ENCODE data around the gene STON2. TPM values are rescaled to one million over a fixed set of nuclear protein-coding genes. Genes with fewer than 3 reads are reported as not detected.

Gene STON2
- total RNA-seq, 1 experiment from 2014 or later: 0.36 TPM

- Histone ChIP-seq H3K4me1 (ENCODE audit: control insufficient read depth, insufficient read depth, low read length) (peaks cover 7% of the 10 kb centered on the region), H3K27ac (ENCODE audit: low read length) (peak within 1 kb of the TSS; percentile 95), H3K4me3 (ENCODE audit: low read depth in 2 of 2, low read length in 2 of 2) (peak within 1 kb of the TSS; percentile 70 to 96), H3K9me3 (ENCODE audit: control insufficient read depth, insufficient read depth, low read depth, low read length) (no peaks in the 10 kb centered on the region), H3K36me3 (ENCODE audit: control insufficient read depth, insufficient read depth, low read length) (no peaks in the 10 kb centered on the region; the same call in none of the 2 replicates), H3K27me3 (ENCODE audit: control insufficient read depth, insufficient read depth, low read length) (no peaks in the 10 kb centered on the region)
- DNase-seq (ENCODE audit: low read depth, low spot score): peak; percentile 77
- ChIA-PET POLR2A (interaction anchor here (0.6 to 0.7 kb wide), 2 partner anchors 239 to 242 kb away, joined by 8 to 12 read pairs; no protein-coding TSS in a partner anchor), CTCF (no interaction called here)
- intact Hi-C loops (cut with micrococcal nuclease; ENCODE audit: unreplicated experiment) (no loop called here), in situ Hi-C loops (cut with HindIII; ENCODE audit: low pct_unique_long_range_greater_than_20kb, low sequenced_read_pairs) (no loop called here)
- ATAC-seq: peak; percentile 92
- no peak for TF ChIP-seq REST (IDR thresholded peaks at IDR 0.05; ENCODE audit: insufficient read depth in 1 of 2, low read depth in 2 of 2, low read length in 1 of 2)
- TF ChIP-seq TCF7L2 (IDR thresholded peaks at IDR 0.05; ENCODE audit: low read depth, low read length): peak; percentile 53; the same call in 1 of the 2 replicates
- TF ChIP-seq SIN3A (IDR thresholded peaks at IDR 0.05; ENCODE audit: borderline replicate concordance, insufficient read depth, low read depth, low read length): 0 out of 2 replicates have a peak, but pooled peaks have one; percentile 59
- TF ChIP-seq CTCF (IDR thresholded peaks at IDR 0.05): no peak
- peak; percentile 88 for TF ChIP-seq POLR2AphosphoS5 (IDR thresholded peaks at IDR 0.05; ENCODE audit: low read depth, low read length)
- no TSS peak for BruUV-seq (replicated peaks)
Observed at GRCh38 chr14:81220830-81221578, 179.1 kb downstream of the STON2 start, which contains the start of gene GTF2A1. GTF2A1 (minus strand) TSS chr14:81220959; CDS start chr14:81220518, 441 bp downstream.

DNA sequence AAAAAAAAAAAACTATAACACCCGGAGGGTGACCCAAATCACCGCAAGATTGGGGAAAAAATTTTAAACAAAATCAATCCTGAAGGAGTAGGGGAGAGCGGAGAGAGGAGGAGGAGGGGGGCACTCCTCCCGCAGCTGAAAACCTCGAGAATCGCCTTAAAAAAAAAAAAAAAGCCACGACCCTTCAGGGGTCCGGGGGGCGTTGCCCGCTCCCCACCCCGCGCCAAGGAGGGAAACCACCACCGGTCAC lies 179.6 kb downstream of the STON2 start:
- peaks cover 7% of the 10 kb centered on the region for H3K4me1 ChIP-seq (ENCODE audit: control insufficient read depth, insufficient read depth, low read length)
- POLR2A ChIA-PET: interaction anchor here (0.6 to 0.7 kb wide), 3 partner anchors 239 to 644 kb away, joined by 7 to 12 read pairs (median 8); no protein-coding TSS in a partner anchor
- no peaks in the 10 kb centered on the region; the same call in none of the 2 replicates for H3K36me3 ChIP-seq (ENCODE audit: control insufficient read depth, insufficient read depth, low read length)
- intact Hi-C loops (cut with micrococcal nuclease; ENCODE audit: unreplicated experiment): no loop called here
- CTCF ChIA-PET: no interaction called here
- no peaks in the 10 kb centered on the region for H3K27me3 ChIP-seq (ENCODE audit: control insufficient read depth, insufficient read depth, low read length)
- ATAC-seq (no peak), DNase-seq (ENCODE audit: low read depth, low spot score) (no peak)
- BruUV-seq (replicated peaks): no TSS peak
- no peak for TF ChIP-seq REST (IDR thresholded peaks at IDR 0.05; ENCODE audit: insufficient read depth in 1 of 2, low read depth in 2 of 2, low read length in 1 of 2)
- no peak for TF ChIP-seq POLR2AphosphoS5 (IDR thresholded peaks at IDR 0.05; ENCODE audit: low read depth, low read length)
- no peak for TF ChIP-seq SIN3A (IDR thresholded peaks at IDR 0.05; ENCODE audit: borderline replicate concordance, insufficient read depth, low read depth, low read length)
- no peak for TF ChIP-seq TCF7L2 (IDR thresholded peaks at IDR 0.05; ENCODE audit: low read depth, low read length)
- no peaks in the 10 kb centered on the region for H3K9me3 ChIP-seq (ENCODE audit: control insufficient read depth, insufficient read depth, low read depth, low read length)
- H3K4me3 ChIP-seq (ENCODE audit: low read depth in 2 of 2, low read length in 2 of 2): peak overlapping the region; percentile 70 to 88
- in situ Hi-C loops (cut with HindIII; ENCODE audit: low pct_unique_long_range_greater_than_20kb, low sequenced_read_pairs): no loop called here
- H3K27ac ChIP-seq (ENCODE audit: low read length): peak overlapping the region; percentile 88
